Measurements from ENCODE around the gene SRL.

DNA sequence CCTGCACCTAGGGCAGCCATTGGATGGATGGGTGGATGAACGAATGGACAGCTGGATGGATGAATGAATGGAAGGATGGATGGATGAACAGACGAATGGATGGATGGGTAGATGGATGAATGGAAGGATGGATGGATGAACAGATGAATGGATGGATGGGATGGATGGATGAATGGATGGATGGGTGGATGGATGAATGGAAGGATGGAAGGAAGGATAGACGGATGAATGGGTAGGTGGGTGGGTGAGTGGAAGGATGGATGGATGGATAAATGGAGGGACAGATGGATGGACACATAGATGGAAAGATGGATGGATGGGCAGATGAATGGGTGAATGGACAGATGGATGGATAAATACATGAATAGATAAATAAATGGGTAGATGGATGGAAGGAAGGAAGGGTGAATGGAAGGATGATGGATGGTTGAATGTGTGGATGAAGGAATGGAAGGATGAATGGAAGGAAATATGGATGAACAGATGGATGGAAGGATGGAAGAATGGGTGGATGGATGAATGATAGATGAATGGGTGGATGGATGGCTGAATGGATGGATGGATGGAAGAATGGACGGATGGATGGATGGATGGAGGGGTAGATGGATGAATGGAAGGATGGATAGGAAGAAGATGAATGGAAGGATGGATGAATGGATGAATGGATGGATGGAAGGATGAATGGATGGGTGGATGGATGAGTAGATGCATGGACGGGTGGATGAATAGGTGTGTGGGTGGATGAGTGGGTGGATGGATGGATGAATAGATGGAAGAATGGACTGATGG lies 15.4 kb downstream of the SRL start:
- no peak for TF ChIP-seq POLR2A (IDR thresholded peaks at IDR 0.05; ENCODE audit: low read length)
- TF ChIP-seq GATA1 (IDR thresholded peaks at IDR 0.05; ENCODE audit: low read depth, low read length) = no peak

Measured in erythroblast (primary cell).